Heart right ventricle (tissue), 16 donors: ENCODE measurements around the gene DISP3. TPM values are rescaled to one million over a fixed set of nuclear protein-coding genes. Genes with fewer than 3 reads are reported as not detected.

Experiments used
- ATAC-seq, 8 donors: fragments of 200-7000 bp; cut with Tn5 transposase; one replicate each; pipeline ENCODE4 v1.9.1; 2020; ENCODE audit warnings: mild to moderate bottlenecking in 8 of 8, moderate library complexity in 8 of 8, moderate number of reproducible peaks in 1 of 8
- DNase-seq, 2 donors: peaks; one replicate each; pipeline ENCODE4 v3.0.0-alpha.2; 2020
- H3K27ac ChIP-seq, 10 donors: fragments of 200-600 bp; sonication (generic) in 2 of 10; one replicate each; pipeline versions ENCODE4 v1.5.0 to v1.8.0; 2020 to 2022; ENCODE audit warnings: mild to moderate bottlenecking in 3 of 10
- H3K27me3 ChIP-seq, 7 donors: fragments of 200-600 bp; one replicate each; pipeline ENCODE4 v1.8.0; 2021 to 2022; ENCODE audit warnings: mild to moderate bottlenecking in 2 of 7
- H3K36me3 ChIP-seq, 9 donors: fragments of 200-600 bp; sonication (generic) in 1 of 9; one replicate each; pipeline versions ENCODE4 v1.5.0 to v1.8.0; 2020 to 2022; ENCODE audit warnings: mild to moderate bottlenecking in 2 of 9
- H3K4me1 ChIP-seq, 9 donors: fragments of 200-600 bp; sonication (generic) in 1 of 9; one replicate each; pipeline versions ENCODE4 v1.5.0 to v1.8.0; 2020 to 2022; ENCODE audit warnings: mild to moderate bottlenecking in 4 of 9
- H3K4me3 ChIP-seq, 10 donors: fragments of 200-600 bp; sonication (generic) in 2 of 10; one replicate each; pipeline versions ENCODE4 v1.5.0 to v1.8.0; 2020 to 2022; ENCODE audit warnings: mild to moderate bottlenecking in 7 of 10, moderate library complexity in 2 of 10
- H3K9me3 ChIP-seq, 11 donors: fragments of 200-600 bp in 10 of 11; sonication (generic) in 2 of 11; one replicate each; pipeline versions ENCODE4 v1.5.0 to v1.8.0; 2013 to 2022; ENCODE audit warnings: mild to moderate bottlenecking in 2 of 11, control low read depth in 1 of 11, moderate library complexity in 1 of 11
- WGBS, 2 donors: extraction: QIAGEN DNeasy Blood & Tissue Kit; methylation state at CpG; one replicate each; pipeline ENCODE4 v1.1.7; 2013; ENCODE audit warnings: inconsistent platforms in 1 of 2; 5-methylcytosine and 5-hydroxymethylcytosine counted together
- intact Hi-C, 10 donors: fragments of 100-400 bp; cut with DNase I; formaldehyde crosslinking; loops; one replicate each; pipeline versions ENCODE4 v1.11.1 to v1.14.2; 2022
- polyA plus RNA-seq, 2 donors: library from polyadenylated mRNA; stranded (reverse); fragments of 200-250 nt; gene quantifications; one replicate each; pipeline ENCODE4 v1.2.3, GENCODE V29; 2013
- total RNA-seq, 10 donors: library from RNA; stranded (reverse); fragmentation: NEBNext Ultra II Directional in 3 of 10; extraction: Animal tissue kit (Norgen Biotek cat#: 25700) in 3 of 10; gene quantifications; one replicate each; pipeline versions ENCODE4 v1.2.1 to v1.2.4, GENCODE V29; 2021 to 2023
- TF ChIP-seq, protein P1 (sequence below), 9 donors: fragments of 200-600 bp; sonication (generic) in 2 of 9; IDR thresholded peaks; one replicate each; pipeline versions ENCODE4 v1.5.0 to v1.8.0; 2021 to 2022; ENCODE audit warnings: antibody characterized with exemption in 9 of 9, mild to moderate bottlenecking in 5 of 9, moderate library complexity in 1 of 9
- donor health status: Arrhythmogenic right ventricular cardiomyopathy.
- donor health status: ischemic (EF 13 %, LVEDD 7.1; RV severe dilation, severe dysfunction).
- donor health status: healthy with polysubstance abuse.
- donor health status: DM: no; HTN: yes; CAD: no.
- donor health status: DM: no; HTN: no; CAD: no.
- donor health status: ischemic (EF 25% LVEDD 6.9; RV normal size, moderate dysfunction).
- donor health status: ischemic (EF 25% LVEDD 5.7; RV mildly dilated, moderate dysfunction).
- donor health status: healthy.
- donor health status: DM: yes; HTN: yes; CAD: no.
- donor health status: Ischemic cardiomyopathy.
- donor health status: ischemic (EF 35%, LVEDD 5.7; RV mildly dilated, moderate dysfunction).
- donor health status: nonischemic (EF 11% LVEDD 7.7; RV severe dilation, severe dysfunction).
- donor health status: DM: yes; HTN: yes; CAD: no.
- donor health status: PGD.
- donor health status: ischemic (EF 29% LVEDD 5.4; RV normal size, mild dysfunction).
- donor health status: nonischemic (EF 23%, LVEDD 6.1; RV moderate dilation, normal function).

DISP3 gene
- total and polyA plus RNA-seq, 12 donors: 0.05 to 0.22 (median 0.13) TPM; not detected in 5

DNA sequence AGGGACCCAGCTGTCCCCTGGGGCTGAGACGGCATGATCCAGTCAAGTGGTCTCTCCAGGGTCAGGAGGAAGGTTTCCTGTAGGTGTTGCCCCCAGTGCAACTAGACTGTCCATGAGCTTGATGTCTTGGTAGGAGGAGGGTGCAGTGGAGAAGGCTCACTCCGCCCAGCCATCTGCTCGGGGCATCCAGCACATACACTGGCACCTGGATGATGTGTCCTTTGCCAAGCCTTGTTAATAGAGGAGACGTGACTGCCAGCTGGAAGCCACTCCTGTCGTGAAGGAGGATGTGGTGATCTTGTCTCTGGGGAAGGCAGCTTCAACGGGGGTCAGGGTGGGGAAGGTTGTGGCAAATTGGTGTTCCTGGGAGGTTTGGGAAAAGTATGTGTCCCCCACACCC lies 6.2 kb downstream of the DISP3 start:
- H3K4me3 ChIP-seq: no peak overlapping the region
- H3K27me3 ChIP-seq: peaks cover 5 to 71% (median 45%) of the 10 kb centered on the region in 7 donors
- TF ChIP-seq, protein P1, sequence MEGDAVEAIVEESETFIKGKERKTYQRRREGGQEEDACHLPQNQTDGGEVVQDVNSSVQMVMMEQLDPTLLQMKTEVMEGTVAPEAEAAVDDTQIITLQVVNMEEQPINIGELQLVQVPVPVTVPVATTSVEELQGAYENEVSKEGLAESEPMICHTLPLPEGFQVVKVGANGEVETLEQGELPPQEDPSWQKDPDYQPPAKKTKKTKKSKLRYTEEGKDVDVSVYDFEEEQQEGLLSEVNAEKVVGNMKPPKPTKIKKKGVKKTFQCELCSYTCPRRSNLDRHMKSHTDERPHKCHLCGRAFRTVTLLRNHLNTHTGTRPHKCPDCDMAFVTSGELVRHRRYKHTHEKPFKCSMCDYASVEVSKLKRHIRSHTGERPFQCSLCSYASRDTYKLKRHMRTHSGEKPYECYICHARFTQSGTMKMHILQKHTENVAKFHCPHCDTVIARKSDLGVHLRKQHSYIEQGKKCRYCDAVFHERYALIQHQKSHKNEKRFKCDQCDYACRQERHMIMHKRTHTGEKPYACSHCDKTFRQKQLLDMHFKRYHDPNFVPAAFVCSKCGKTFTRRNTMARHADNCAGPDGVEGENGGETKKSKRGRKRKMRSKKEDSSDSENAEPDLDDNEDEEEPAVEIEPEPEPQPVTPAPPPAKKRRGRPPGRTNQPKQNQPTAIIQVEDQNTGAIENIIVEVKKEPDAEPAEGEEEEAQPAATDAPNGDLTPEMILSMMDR (IDR thresholded peaks at IDR 0.05): no peak
- DNase-seq (no peak), ATAC-seq (no peak)
- H3K36me3 ChIP-seq: no peaks in the 10 kb centered on the region
- intact Hi-C loops: loop anchor here in 2 of 10 donors (10.0 kb wide), 2 partner anchors 140 to 150 kb away; no protein-coding TSS in a partner anchor
- 57 to 65% methylated on average over 6 of the region's 6 CpGs for WGBS, 2 donors
- H3K4me1 ChIP-seq: peaks cover 0 to 14% (median under 1%) of the 10 kb centered on the region in 9 donors
- no peak overlapping the region for H3K27ac ChIP-seq
- H3K9me3 ChIP-seq: no peaks in the 10 kb centered on the region

DNA sequence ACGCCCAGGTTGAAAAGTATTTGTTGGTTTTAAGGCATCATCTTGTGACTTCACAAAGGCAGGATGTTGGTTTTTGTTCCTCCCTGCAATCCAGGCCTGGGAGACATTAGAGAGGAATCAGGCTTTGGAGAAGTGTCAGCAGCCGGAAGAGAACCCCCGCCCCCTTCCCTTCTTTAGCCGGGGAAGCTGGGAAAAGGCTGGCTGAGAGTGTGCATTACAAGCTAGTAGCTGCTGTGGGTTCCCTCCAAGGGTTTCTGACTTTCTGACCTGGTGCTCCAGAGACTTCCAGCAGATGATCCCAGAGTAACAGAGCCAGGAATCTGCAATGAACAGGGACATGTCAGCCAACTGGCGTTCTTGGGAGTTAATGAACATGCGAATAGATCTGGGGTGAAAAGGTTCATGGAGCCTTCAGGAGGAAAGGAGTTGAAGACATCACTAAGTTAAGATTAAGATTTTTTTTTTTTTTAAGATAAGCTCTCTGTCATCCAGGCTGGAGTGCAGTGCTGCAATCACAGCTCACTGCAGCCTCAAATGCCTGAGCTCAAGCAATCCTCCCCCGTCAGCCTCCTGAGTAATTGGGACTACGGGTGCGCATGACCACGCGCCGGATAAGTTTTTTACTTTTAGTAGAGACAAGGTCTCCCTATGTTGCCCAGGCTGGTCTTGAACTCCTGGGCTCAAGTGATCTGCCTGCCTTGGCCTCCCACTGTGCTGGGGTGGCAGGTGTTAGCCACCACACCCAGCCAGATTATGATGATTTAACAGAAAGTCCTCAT lies 7.5 kb downstream of the DISP3 start:
- Histone ChIP-seq H3K4me1 (peaks cover 0 to 12% (median 0%) of the 10 kb centered on the region in 9 donors), H3K4me3 (no peak overlapping the region), H3K36me3 (no peaks in the 10 kb centered on the region), H3K9me3 (no peaks in the 10 kb centered on the region), H3K27me3 (peaks cover 5 to 65% (median 33%) of the 10 kb centered on the region in 7 donors), H3K27ac (no peak overlapping the region)
- 64 to 66% methylated on average over 12 of the region's 12 CpGs for WGBS, 2 donors
- ATAC-seq (no peak), DNase-seq (no peak)
- TF ChIP-seq, protein P1 (IDR thresholded peaks at IDR 0.05): no peak
- intact Hi-C loops: loop anchor here in 3 of 10 donors (1.0 to 10.0 kb wide), 3 partner anchors 37 to 148 kb away; no protein-coding TSS in a partner anchor

- intact Hi-C loops: loop anchor here in 3 of 10 donors (1.0 to 10.0 kb wide), 3 partner anchors 36 to 148 kb away; no protein-coding TSS in a partner anchor
- ATAC-seq (no peak), DNase-seq (no peak)
- no peak overlapping the region for H3K27ac ChIP-seq
- 48 to 62% methylated on average over 10 of the region's 10 CpGs for WGBS, 2 donors
- no peaks in the 10 kb centered on the region for H3K9me3 ChIP-seq
- peaks cover 2 to 56% (median 25%) of the 10 kb centered on the region in 7 donors for H3K27me3 ChIP-seq
- no peaks in the 10 kb centered on the region for H3K36me3 ChIP-seq
- TF ChIP-seq, protein P1 (IDR thresholded peaks at IDR 0.05): no peak
- H3K4me3 ChIP-seq: no peak overlapping the region
- peaks cover 0 to 12% (median 0%) of the 10 kb centered on the region in 9 donors for H3K4me1 ChIP-seq
Observed at GRCh38 chr1:11487196-11487751, 8.3 kb downstream of the DISP3 start.

GRCh38 chr1:11488201-11488770 lies 9.3 kb downstream of the DISP3 start:
- H3K27ac ChIP-seq: no peak overlapping the region
- TF ChIP-seq, protein P1 (IDR thresholded peaks at IDR 0.05): no peak
- peaks cover 0 to 2% (median 0%) of the 10 kb centered on the region in 11 donors for H3K9me3 ChIP-seq
- intact Hi-C loops: loop anchor here in 2 of 10 donors (10.0 kb wide), 2 partner anchors 137 to 147 kb away; no protein-coding TSS in a partner anchor
- H3K4me1 ChIP-seq: peaks cover 0 to 12% (median 0%) of the 10 kb centered on the region in 9 donors
- ATAC-seq (no peak), DNase-seq (no peak)
- no peaks in the 10 kb centered on the region for H3K36me3 ChIP-seq
- H3K4me3 ChIP-seq: no peak overlapping the region
- WGBS, 2 donors: 77 to 80% methylated on average over 9 of the region's 9 CpGs
- H3K27me3 ChIP-seq: peaks cover 0 to 49% (median 14%) of the 10 kb centered on the region in 7 donors
